ENCODE data around the gene CTNND2.

Gene CTNND2

GRCh38 chr5:11239261-11240015, 664.8 kb downstream of the CTNND2 start:
- no peak for DNase-seq

GRCh38 chr5:11234501-11234911, 669.7 kb downstream of the CTNND2 start:
- peak; percentile 96 for DNase-seq

GRCh38 chr5:11230890-11231289, 673.4 kb downstream of the CTNND2 start:
- no peak for DNase-seq

- DNase-seq = no peak
Measured at GRCh38 chr5:11227064-11227463, 677.2 kb downstream of the CTNND2 start.

GRCh38 chr5:11224436-11225187, 679.6 kb downstream of the CTNND2 start:
- DNase-seq = no peak

GRCh38 chr5:11222169-11222568, 682.1 kb downstream of the CTNND2 start:
- DNase-seq = no peak

DNA sequence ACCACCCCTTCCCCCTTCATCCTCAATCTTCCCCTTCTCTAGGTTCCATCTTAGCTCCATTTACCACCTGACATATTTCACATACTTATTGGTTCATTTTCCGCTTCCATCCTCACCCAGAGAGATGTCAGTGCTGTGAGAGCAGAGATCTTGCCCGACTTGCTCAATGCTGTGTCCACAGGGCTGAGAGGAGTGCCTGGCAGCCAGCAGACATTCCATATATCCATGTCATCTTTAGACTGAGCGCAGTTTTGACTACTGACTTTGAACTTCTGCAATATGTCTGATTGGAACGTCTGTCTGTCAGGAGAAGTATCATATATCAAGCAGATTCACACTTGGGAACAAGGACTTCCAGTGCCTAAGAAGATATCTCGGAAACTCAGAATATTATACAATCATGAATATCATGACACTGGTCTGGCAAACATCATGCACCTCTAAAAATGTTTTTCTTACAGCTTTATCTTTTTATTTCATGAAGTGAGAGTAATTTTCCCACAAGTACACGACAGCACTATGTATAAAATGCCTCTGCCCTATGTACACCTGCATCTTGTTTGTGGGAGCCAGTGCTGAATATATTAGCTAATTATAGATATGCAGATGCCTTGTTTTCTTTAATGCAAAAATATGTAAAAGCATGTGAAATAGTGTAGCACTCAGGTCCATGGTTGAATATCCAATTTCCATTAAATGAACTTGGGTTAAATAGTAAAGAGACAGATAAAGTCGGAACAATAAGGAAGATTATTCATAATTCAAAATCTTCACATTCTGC, 689.2 kb downstream of the CTNND2 start:
- DNase-seq = no peak

GRCh38 chr5:11212706-11213105, 691.5 kb downstream of the CTNND2 start:
- DNase-seq = peak; percentile 73

GRCh38 chr5:11197726-11198125, 706.5 kb downstream of the CTNND2 start:
- DNase-seq = no peak

DNA sequence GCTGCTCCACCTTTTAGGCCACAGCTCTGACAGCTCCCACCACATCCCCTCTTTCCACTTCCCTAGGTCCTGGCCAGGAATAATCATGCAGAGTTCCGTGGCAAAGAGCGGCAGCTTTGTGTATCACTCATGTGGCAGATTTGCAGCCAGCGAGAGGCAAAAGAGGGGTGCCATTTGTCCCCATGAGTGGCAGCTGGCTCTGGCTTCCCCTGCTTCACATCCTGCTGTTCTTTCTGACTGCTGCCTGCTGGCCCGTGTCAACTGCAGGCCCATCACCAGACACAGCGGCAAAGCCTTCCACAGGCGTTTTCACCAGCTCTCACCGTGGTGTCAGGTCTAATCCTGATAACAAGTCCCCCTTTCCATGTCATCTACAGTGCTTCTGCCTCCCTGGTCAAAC, 712.6 kb downstream of the CTNND2 start:
- DNase-seq = no peak

DNA sequence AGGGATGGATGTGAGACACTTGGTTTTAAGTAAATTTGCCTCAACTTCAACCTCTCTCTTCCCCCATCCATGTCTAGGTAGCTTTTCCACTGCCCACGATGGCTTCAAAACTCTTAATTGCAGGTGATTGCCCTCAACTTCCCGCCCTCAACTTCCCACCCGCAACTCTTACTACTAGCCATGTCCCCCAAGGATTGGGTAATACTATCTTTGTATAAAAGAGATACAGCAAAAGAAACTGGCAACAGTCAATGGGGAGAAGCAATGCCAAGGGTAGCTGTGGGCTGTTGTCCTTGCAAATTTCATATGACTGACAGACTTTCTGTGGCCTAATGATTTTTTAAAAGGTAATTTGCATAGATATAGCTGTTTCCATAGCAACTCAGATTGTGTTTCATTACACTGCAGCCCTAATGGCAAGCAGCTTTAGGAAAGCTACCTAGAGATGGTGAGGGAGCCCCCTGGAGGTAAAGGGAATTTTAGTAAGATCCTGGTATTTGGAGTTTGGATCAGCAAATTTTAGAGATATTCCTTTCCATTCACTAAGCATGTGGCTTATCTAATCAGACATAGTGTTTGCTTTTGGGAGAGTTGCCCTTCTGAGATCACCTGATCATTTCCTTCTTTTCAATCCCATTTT, 721.7 kb downstream of the CTNND2 start:
- DNase-seq = no peak

DNA sequence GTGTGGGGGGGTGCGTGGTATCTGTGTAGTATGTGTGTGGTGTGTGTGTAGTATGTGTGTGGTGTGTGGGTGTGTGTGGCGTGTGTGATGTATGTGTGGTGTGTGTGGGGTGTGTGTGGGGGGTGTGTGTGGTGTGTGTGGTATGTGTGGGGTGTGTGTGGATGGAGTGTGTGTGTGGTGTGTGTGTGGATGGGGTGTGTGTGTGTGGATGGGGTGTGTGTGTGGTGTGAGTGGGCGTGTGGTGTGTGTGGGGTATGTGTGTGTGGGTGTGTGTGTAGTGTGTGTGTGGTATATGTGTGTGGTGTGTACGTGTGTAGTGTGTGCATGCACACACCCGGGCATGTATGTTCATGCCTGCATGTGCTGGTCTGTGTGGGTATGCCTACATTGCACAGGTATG, 722.3 kb downstream of the CTNND2 start:
- DNase-seq = no peak

DNA sequence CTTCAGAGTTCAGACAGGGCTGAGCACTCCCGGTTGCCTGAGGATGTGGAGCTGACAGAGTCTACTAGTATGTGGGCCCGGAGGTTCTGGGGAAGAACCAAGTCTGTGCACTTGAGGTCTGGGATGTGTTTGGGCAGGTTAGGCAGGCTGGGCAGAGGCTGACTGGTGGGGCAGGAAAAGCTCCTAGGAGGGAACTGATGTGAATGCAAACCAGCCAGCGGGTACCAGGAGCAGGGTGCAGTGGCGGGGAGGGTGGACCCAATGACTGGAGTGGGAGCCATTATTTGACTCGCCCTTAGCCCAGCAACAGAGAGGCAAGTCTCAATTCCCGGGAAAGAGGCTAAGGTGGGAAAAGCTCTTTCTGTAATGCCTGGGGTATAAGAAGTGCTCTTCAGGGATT, 723.4 kb downstream of the CTNND2 start:
- DNase-seq = no peak

DNA sequence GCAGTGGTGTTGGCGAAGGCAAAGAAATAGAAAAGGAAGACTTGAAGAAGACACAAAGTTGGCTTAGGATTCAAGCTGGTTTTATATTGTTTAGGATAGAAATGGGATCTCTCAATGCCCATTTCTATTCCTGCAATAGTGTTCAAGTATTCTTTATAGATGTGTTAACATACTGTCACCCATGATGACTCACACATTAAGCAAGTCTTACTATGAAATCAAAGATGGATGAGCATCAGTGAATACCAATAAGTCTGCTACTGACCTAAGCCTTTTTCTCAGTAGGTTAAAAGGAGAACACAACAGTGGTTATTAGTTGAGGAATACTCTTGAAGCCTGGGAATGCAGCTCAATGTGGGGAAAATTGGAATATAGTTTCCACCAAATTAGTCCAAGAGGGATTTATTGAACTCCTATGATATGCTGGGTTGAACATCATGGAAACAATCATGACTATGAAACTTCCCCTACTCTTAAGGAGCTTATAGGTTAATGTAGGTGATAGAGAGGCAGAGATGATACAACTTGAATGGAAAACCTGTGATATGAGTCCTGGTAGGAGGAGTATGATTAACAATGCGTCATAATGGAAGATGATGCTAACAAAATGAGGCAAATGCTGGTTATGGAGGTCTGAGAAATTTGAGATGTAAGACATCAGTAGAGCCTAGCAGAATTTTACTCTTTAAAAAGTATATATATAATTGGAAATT, 726.1 kb downstream of the CTNND2 start:
- no peak for DNase-seq

DNA sequence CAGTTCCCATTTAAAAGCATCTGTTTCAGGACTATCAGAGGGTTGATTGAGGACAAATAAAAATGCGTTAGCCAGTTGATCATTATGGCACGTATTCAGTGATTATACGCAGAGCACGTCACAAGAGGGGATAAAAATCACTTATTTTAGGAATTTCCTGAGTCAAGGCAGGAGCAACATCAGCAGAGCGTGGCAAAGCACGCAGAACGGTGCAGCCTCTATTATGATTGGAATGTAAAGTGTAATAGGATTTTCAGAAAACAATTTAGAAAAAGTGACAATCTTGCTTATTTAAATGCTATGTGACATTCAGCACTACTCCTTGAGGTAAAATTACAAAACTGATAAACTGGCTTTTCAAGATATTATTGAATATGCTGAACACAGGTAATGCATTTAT, 729.7 kb downstream of the CTNND2 start:
- DNase-seq = no peak

DNA sequence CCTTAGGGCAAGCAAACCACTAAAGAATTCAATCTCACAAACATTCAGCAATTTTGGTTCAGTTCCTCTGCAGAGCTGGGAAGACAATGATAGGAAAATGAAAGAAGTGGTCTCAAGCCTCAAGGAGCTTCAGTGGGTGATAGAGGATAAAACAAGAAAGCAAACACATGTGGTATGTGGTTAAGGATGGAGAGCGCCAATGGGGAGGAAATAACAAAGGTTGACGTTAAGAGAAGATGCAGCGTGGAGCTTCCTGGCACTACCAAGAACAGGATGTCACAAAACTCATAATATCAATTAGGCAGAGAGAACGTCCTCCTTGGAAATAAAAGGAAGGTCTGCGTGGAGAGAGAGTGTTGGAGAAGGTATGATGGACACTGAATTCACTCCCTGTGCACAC, 731.8 kb downstream of the CTNND2 start:
- peak; percentile 32 for DNase-seq

- no peak for DNase-seq
Measured at GRCh38 chr5:11171236-11171635, 733.0 kb downstream of the CTNND2 start.

GRCh38 chr5:11166923-11167322, 737.3 kb downstream of the CTNND2 start:
- no peak for DNase-seq

DNA sequence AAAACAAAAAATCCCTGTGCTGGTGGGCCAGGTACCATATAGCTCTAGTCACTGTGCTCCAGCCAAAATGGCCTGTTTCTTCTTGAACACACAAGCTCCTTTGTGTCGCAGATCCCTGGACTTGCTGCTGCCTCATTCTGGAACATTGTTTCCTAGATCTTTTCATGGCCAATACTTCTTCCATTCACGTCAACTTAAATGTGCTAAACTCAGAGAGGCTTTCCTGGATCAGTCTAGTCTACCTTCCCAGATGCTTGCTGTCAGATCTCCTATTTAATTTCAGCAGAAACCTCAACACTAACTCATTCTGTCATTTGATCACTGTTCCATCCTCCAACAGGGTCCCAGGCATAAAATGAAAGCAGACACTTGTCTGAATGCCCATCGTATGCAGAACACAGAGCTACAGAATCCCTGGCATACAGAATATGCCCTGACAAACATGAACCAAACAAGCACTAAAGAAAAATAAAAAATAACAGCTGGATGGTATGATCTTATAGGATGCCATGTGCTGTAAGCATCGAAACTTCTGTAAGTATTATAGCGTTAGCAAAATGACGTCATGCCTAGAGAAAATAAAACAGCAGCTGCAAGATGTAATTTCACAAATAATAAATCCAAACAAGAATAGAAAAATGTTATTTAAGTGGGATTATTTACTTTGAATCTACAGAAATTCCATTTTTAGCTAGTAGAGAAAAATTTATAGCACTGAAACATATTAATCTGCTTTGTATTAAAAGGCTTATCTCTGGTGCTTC, 739.5 kb downstream of the CTNND2 start:
- DNase-seq = no peak

DNA sequence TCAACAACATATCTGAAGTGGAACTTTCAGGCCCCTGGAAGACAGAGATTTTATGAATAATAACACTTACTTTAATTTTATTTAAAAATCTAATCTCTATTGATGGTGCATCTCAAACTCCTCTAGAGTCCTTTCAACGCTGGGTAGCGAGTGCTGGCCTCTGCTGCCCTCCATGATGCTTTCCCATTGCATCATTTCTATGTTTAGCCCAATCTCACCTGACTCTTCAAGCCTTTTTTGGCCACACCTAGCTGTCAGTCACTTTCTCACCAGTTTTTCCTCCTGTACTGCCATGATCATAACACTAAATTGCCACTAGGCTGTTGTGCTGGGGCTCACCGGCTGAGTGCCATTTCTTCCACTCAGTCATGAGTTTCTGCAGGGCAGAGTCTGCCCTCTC, 747.1 kb downstream of the CTNND2 start:
- DNase-seq = no peak

GRCh38 chr5:11153670-11154382, 750.4 kb downstream of the CTNND2 start:
- no peak for DNase-seq

All from GDM1 (cell line).